ENCODE measurements around the gene TTC7B.

Gene TTC7B

GRCh38 chr14:90576581-90576980 lies 239.6 kb downstream of the TTC7B start:
- no peak for TF ChIP-seq CTCF (IDR thresholded peaks at IDR 0.05; ENCODE audit: low read depth, low read length, missing control alignments)
- DNase-seq (ENCODE audit: low read depth): no peak
- H3K4me3 ChIP-seq (ENCODE audit: low read depth, low read length): no peak overlapping the region

- no peak overlapping the region for H3K4me3 ChIP-seq (ENCODE audit: low read depth, low read length)
- no peak for TF ChIP-seq CTCF (IDR thresholded peaks at IDR 0.05; ENCODE audit: low read depth, low read length, missing control alignments)
- DNase-seq (ENCODE audit: low read depth): no peak
Measured at GRCh38 chr14:90575781-90576180, 240.4 kb downstream of the TTC7B start.

- no peak overlapping the region for H3K4me3 ChIP-seq (ENCODE audit: low read depth, low read length)
- DNase-seq (ENCODE audit: low read depth): no peak
- no peak for TF ChIP-seq CTCF (IDR thresholded peaks at IDR 0.05; ENCODE audit: low read depth, low read length, missing control alignments)
Measured at GRCh38 chr14:90575336-90575735, 240.9 kb downstream of the TTC7B start.

GRCh38 chr14:90574188-90575131 lies 241.8 kb downstream of the TTC7B start:
- DNase-seq (ENCODE audit: low read depth): no peak
- no peak overlapping the region for H3K4me3 ChIP-seq (ENCODE audit: low read depth, low read length)
- TF ChIP-seq CTCF (IDR thresholded peaks at IDR 0.05; ENCODE audit: low read depth, low read length, missing control alignments): no peak

- no peak for DNase-seq (ENCODE audit: low read depth)
- no peak for TF ChIP-seq CTCF (IDR thresholded peaks at IDR 0.05; ENCODE audit: low read depth, low read length, missing control alignments)
- no peak overlapping the region for H3K4me3 ChIP-seq (ENCODE audit: low read depth, low read length)
Measured at GRCh38 chr14:90573385-90574105, 242.7 kb downstream of the TTC7B start.

- TF ChIP-seq CTCF (IDR thresholded peaks at IDR 0.05; ENCODE audit: low read depth, low read length, missing control alignments): no peak
Measured at GRCh38 chr14:90572441-90573150, 243.6 kb downstream of the TTC7B start.

More at GRCh38 chr14:90572441-90573150, 243.6 kb downstream of the TTC7B start:
- no peak overlapping the region for H3K4me3 ChIP-seq (ENCODE audit: low read depth, low read length)
- DNase-seq (ENCODE audit: low read depth): no peak

All from GM12864 (cell line).